GM19238 (cell line): ENCODE measurements around the gene HSD11B1.
A peak's percentile ranks its signal among the peaks of the same experiment; 100 is the strongest.

Source experiments
- DNase-seq: peaks from one replicate; pipeline ENCODE4 v3.0.0; 2011; ENCODE audit warnings: low spot score; ENCODE audit not compliant: insufficient read length

Gene HSD11B1

DNA sequence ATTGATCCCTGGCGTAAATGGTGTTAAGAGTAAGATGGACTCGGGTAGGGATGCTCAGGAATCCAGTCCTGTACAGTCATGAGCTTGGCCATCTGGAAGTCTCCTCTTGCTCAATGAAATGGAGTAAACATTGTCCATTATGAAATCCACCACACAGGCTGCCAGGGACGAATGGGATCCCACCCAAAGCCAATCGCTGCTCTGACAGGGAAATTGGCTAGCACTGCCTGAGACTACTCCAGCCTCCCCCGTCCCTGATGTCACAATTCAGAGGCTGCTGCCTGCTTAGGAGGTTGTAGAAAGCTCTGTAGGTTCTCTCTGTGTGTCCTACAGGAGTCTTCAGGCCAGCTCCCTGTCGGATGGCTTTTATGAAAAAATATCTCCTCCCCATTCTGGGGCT lies at the start of gene HSD11B1:
Gene HSD11B1, plus strand, starts transcription at position 263 of the 400 bp plus-strand sequence. Its CDS starts 97 bp downstream, at position 360.
- no peak for DNase-seq

DNA sequence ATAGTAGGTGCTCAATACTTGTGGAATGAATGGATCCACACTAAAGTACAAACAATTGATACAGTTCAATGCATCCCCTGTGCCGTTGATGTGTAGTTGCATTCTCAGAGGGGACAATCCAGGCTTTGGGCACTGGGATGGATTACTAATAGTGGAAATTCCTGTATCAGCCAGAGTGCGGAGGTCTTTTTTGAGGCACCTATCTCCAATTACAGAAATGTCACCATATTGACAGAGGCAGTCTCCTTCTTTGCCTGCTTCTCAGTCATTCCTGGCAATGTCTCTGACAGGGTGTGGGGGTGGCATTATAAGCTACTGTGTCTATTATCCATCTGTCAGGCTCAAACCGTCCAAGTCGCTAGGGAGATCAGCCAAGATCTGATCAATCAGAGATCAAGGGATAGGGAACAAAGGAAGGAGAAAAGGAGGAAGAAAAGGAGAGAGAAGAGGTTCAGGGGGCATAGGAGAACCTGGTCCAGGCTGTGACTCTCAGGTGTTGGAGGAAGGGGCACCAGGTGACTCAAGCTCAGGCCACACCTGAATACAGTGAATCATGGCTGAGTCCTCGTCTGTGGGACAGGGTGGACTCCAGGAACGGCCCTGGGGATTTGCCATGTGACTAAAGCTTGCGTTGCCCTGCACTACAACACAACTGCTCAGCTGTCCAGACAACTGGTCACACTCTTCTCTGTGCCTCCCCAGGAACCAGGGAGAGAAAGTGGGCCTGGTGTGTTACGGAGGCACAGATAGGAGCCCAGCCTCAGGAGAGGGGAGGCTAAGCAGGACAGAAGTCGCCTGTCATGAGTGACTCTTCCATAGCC lies 49.0 kb upstream of the HSD11B1 start:
- DNase-seq = no peak

DNA sequence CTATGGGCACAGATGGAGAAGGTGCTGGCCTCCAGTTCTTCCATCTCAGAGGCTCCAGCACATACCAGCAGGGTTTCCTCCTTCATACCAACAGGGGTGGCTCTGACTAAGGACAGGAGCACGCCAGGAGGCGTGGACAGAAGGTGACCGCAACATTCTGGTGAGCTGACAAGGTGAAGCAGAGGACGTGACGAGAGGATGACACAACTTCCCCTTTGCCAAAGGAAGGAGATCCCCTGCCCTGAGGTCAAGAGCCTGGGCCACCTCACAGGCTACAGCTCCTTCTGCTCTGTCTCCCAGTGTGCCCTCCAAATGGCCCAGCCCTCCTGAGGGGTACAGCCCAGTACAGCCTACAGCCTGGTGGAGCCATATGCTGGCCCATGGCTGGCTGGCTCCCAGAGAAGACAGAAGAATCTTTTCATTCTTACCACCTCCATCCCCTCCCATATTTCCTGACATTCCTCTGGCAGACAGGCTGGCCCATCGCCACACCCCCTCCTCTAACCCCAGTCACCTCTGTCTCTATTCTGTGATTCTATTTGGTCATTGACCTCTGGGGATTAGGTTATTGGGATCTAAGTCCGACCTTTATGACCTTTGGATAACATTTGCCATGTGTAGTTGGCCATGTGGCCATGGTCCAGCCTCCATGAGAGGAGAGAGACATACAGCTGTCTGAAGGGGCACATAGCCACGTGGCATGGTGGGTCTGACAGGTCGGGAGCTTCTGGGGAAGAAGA lies 47.3 kb upstream of the HSD11B1 start:
- DNase-seq = no peak

DNA sequence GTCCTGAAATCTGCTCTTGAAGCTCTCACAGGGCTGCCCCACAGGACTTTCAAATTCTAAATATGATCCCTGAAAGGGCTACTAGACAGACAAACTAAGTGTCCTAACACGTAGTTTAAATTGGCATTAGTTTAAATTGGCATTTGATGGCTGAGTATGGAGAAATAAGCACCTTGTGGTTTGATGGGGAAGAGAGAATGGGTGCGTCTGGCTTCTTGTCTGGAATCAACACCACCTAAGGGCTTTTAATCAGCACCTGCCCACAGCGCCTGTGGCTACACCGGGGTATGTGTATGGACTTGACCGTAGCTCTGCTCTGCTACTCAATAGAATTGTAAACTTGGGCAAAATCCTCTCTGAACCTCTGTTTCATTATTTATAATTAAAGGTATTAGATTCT lies 46.7 kb upstream of the HSD11B1 start:
- no peak for DNase-seq

DNA sequence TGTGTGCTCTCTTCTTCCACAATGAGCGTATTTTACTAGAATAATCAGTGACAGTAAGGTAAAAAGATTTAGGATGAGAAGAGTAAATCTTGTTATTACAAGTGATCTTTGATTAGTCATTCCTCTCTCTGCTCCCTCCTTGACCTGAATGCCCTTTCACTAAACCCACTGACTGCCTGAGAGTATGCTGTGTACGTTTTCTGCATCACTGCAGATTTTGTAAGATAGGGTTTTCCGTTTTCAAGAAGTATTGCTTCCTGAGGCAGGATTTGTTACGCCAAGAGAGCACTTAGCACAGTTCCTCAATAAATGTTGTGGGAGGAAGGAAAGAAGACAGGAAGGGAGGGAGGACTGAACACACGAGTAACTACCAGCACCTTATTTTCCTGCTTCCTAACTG lies 44.7 kb upstream of the HSD11B1 start:
- DNase-seq = no peak

DNA sequence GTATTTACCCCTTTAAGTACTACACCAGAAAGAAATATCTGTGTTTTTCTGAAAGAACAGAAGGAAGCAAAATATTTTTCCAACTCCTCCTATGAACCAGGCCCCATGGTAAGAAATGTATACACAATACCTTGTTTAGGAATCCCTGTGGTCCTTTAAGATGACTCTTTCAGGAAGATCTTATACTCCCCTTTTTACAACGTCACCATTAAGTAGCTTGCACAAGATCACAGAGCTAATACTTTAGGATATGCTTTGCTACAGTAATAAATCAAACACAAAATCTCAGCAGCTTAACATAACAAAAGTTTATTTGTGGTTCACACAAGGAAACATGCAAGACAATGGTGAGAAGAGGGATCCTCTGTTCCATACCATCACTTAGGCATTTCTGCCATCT lies 43.6 kb upstream of the HSD11B1 start:
- DNase-seq = no peak

DNA sequence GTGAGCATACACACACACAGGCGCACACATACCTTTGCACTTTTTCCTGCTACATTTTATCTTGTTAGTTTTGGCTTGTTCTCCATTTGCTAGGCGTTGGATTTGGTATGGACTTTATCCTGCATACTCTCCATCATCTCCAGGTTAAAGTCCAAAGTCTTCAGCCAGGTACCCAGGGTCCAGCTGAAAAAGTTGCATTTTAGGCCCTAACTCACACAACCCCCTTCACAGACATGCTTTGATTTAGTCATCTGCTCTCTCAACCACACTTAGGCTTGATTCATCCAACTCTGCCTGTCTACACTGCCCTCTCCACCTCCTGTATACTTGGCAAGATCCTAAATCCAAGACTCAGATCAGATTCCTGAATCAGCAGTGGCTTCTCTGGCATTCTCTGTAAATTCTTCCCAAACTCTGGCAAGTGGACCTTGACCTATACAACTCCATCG lies 41.7 kb upstream of the HSD11B1 start:
- DNase-seq = no peak

DNA sequence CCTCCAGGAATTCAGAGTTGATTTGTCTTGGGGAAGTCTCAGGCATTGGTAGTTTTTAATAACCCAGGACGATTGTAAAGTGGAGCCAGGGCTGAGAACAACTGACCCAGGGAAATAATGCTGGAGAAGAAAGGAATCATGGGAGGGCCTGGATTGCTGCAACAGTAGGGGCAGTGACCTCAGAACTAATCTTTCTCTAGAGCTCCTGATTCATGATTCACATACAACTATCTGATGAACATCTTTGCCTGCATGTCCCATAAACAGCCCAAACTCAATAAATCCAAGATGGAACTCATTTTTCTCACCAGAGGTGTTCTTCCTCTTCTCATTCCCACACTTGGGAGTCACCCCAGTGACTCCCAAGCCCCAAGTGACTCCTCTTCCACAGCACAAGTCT lies 37.5 kb upstream of the HSD11B1 start:
- no peak for DNase-seq

DNA sequence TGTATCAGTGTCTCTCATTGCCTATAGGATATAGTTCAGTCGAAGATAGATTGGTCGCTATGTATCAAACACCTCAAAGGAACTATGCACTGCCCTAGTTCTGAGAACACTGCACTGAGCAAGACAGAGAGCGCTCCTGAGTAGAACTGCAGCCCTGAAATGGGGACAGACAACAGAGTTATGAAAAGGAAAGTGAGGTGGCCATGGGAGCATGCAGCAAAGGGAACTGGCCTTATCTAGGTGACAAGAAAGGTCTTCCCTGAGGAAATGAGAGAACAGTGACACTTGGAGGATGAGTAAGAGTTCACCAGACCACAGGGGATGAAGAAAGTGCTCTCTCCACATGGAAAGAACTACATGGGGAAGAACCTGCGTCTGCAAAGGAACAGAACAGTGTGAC lies 36.9 kb upstream of the HSD11B1 start:
- no peak for DNase-seq

DNA sequence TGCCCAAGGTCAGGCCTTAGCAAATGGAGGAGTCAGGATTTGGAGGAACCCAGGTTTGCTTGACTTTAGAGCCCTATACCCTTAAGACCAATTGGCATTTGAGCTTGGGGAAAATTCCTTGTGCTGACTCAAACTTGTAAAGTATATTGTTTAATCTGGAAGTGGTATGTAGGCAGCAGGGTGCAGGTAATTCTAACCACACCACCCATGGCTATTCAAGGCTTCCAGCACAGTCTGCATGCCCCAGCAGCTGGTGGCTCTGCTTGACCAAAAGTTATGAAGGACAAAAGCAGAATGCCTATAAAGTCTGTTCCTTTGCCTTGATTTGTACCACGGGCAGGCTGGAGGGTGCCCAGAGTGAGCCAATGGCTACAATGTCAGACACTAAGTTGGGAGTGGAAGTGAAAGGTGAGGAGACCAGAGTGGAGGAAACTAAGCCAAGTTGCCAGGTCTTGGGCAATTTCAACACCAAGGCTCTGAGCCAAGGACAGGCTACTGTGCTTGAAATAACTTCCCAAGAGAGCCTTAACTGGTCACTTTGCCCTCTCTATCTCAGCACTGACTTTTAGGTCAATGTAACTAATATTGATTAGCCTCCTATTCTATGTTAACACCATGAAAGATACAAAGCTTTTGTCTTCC lies 34.1 kb upstream of the HSD11B1 start:
- DNase-seq = no peak

DNA sequence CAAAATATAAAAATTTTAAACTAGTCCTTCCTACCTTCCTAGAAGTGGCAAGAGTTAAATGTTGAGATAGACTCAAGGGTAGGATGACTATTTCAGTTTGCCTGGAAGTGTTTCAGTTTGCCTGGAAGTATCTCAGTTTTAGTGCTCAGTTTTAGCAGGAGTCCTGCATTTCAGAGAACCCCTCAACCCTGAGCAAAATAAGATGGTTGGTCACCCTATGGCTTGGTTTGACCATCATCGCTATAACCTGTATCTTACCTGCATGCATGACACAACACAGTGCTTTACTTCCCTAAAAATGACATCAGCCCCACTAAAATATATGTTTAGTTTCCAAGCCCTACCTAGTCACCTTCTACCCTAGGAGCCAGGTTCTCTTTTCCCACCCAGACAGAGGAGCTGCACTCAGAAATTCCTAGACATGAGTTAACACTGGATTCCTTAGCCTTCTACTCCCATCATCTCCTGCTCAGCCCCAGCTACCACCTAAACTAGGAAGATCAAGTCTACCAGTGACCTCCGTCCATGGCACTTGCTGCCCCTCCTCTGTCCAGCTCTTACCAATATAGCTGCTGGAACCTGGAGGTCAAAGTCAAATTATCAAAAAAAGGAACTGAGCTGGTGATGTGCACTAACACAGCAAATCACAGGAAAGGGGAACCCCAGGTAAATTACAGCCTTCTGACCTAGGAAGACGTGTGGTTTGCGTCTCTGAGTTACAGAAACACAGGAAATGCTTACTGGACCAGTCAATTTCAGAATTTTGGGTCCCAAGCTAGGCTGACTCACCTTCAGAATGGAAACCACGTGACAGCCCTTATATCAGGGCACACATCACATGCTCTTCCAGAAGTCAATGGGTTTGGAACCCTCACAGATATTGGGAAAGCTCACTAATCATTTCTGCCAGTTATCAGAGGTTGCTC lies 31.7 kb upstream of the HSD11B1 start:
- DNase-seq = peak; percentile 48

DNA sequence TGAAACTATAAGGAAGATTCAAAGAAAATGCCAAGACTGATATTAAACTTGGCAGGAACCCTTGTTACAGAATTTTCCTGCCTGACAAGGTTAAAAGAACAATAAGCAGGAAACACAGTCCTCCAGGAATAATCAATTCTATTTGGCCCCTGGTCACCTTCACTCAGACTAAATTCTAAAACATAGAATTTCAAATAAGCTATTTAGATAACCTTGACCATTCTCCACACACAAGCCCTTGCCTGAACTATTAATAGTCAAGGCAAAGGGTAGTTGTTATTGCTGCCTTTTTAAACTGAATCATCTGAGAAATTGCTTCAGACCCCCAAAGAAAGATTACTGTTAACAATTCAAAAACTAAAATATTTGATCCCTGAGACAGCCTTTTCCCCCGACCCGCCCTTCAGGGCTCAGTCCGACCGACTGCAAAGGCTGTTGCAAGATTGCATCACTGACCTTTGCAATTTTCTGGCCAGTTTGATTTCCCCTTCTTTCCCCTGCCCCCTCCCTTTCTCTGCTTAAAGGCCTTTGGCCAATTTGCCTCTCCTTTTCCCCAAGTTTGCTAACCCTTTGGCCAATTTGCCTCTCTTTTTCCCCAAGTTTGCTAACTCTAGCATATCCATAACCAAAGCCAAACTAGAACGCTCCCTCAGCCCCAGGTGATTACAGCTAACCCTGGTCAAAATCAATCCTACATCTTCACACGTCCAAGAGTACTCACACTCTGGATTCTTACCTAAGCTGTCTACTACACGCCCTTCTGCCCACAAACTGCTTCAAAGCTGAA lies 30.8 kb upstream of the HSD11B1 start:
- no peak for DNase-seq

DNA sequence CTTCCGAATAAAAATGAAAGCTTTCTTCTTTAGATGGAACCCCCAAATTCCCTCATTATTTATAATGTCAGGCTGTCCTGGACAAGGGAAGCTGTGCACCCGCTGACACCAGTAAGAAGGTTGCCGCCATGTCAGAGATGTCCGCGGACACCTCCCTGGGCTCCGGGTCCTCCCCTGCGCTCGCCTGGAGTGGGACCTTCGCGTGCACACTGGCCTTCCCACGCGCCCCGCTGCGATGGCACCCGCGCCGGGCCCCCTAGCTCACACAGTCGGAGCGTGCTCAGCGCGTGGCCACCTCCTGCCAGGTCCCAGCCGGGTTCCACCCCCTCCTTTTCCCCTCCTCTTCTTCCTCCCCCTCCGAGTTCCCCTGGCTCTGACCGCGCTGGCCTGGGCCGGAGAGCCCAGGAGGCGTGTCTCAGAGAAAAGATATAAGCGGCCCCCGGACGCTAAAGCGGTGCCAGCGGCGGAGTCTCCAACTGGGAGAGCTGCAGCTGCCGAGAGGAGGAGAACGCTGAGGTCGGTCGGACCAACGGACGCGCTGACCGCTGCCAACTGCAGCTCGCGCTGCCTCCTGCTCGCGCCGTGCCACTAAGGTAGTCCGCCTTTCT lies 29.6 kb upstream of the HSD11B1 start, which contains the start of gene G0S2:
Gene G0S2, plus strand, starts transcription at position 456 of the 608 bp plus-strand sequence. CDS start 273 bp downstream, outside the sequence.
- no peak for DNase-seq

DNA sequence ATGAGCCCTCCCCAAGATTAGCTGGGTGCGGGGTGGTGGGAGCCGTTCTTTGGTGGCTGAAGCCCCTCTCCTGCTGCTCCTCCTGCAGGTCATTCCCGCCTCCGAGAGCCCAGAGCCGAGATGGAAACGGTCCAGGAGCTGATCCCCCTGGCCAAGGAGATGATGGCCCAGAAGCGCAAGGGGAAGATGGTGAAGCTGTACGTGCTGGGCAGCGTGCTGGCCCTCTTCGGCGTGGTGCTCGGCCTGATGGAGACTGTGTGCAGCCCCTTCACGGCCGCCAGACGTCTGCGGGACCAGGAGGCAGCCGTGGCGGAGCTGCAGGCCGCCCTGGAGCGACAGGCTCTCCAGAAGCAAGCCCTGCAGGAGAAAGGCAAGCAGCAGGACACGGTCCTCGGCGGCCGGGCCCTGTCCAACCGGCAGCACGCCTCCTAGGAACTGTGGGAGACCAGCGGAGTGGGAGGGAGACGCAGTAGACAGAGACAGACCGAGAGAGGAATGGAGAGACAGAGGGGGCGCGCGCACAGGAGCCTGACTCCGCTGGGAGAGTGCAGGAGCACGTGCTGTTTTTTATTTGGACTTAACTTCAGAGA lies 29.0 kb upstream of the HSD11B1 start:
- DNase-seq = no peak

DNA sequence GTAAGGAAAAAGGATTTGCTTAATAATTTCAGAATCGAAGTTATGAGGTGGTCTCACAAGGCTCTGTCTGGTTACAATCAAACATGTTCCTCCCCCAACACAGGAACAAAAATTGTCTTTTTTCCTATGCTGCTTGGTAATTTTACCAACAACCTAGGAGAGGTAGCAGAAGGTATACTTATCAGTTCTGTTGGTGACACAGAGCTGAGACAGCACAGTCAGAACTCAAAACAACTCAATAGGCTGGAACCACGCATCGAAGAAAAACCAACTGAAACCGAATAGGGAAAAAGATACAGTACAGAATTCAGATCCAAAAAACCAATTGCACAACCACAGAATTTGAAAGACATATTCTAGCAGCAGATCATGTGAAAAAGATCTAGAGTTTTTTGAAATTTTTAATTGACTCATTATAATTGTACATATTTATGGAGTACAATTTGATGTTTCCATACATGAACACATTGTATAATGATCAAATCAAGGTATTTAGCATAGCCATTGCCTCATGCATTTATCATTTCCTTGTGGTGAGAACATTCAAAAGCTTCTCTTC lies 25.6 kb upstream of the HSD11B1 start:
- DNase-seq = no peak

DNA sequence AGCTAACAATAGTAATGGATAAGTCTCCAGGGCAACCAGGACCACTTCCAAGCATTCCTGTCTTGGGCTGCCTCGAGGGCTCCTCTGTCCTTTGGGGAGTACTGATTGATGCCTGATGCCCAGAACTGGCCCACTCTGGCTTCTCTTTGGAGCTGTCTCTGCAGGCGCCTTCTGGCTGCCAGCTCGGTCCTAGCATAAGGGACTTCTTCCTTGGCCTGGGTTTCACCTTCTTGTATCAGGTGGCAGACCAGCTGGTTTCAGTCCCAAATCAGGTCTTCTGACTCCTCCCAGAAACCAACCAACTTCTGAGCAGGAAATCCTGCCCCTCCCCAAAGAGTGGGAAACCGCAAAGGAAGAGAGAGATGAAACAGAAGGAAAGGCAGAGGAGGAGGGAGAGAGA lies 18.8 kb upstream of the HSD11B1 start:
- no peak for DNase-seq

DNA sequence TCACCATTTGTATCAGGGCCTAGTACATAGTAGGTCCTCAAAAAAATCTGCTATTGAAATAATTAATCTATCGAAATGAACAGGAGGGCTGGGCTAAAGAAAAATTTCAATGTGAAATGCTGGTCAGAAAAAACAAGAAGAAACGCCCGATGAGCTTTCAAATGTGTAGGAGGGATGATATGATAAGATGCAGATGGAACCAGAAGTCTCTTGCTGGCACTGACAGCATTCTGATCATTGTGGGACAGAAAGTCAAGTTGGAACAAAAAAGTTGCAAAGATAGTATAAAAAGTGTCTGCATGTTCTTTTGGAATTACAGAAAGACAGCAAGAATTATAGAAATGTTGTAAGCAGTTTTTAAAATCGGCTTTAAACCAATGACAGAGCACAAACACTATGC lies 18.3 kb upstream of the HSD11B1 start:
- DNase-seq = no peak

DNA sequence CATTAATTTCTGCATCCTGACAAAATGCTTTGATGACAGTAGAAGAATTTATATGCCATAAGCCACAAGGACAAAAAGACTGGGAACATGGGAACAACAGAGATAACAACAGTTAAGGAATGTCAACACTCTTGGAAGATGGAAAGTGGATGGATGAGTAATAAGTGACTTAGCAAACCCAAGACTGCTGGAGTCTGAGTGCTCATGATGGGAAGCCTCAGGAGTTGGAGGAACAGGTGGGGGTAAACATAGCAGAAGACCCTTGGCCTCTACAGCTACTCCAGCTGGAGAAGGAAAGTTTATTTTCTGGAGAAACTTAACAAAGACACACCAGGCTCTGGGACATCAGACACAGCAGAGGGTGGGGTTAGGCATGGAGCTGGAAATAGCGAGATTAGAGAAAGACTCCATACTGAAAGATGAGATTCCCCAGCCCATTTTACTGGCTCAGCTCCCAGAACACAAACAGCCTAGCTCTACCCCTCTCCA lies 15.9 kb upstream of the HSD11B1 start:
- DNase-seq = no peak

DNA sequence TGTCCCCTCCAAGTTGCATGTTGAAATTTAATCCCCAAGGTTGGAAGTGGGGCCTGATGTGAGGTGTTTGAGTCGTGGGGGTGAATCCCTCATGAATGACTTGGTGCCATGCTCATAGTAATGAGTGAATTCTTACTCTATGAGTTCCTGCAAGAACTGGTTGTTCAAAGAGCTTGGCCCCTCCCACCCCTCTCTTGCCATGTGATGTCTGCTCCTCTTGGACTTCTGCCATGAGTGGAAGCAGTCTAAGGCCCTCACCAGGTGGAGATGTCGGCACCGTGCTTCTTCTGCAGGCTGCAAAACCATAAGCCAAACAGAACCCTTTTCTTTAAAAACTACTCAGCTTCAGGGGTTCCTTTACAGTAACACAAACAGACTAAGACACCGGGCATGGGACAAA lies 15.2 kb upstream of the HSD11B1 start:
- DNase-seq = no peak
